SK-N-SH (cell line): ENCODE data around the gene BANF1. TPM values are rescaled to one million over a fixed set of nuclear protein-coding genes. Genes with fewer than 3 reads are reported as not detected.
"Not testable (repeated sequence)": the region's sequence is repeated elsewhere in the genome, so short reads cannot be mapped to it uniquely, and the experiment has no call there.

Source experiments
- CTCF ChIA-PET: fragments of 300-600, 350-600 bp; formaldehyde crosslinking; extraction: SDS; loops from one replicate; lab custom pipeline; 2021; lab: Yijun Ruan, JAX
- POLR2A ChIA-PET: fragments of 350-600 bp; sonication (Branson Sonifier 250); formaldehyde crosslinking; extraction: SDS; loops from one replicate; lab custom pipeline; 2020; ENCODE audit warnings: antibody characterized with exemption, inconsistent platforms; lab: Yijun Ruan, JAX
- DNase-seq: peaks from one replicate; pipeline ENCODE4 v3.0.0; 2012
- H2AFZ ChIP-seq: fragments of 200-600 bp; sonication (generic); 2 replicates; pipeline ENCODE4 v1.8.1; 2016; ENCODE audit warnings: antibody characterized with exemption, mild to moderate bottlenecking, low read depth
- H3F3A ChIP-seq: fragments of 200-600 bp; sonication (generic); replicated peaks from 2 replicates; pipeline ENCODE3; 2016; ENCODE audit warnings: antibody characterized with exemption, mild to moderate bottlenecking; ENCODE audit not compliant: insufficient read depth
- H3K27ac ChIP-seq, 2 experiments: fragments of 200-500 bp in 1 of 2; fragments of 200-600 bp in 1 of 2; sonication (Bioruptor generic) in 1 of 2; sonication (generic), shearing (Covaris generic) in 1 of 2; 2 replicates each; pipeline versions ENCODE4 v1.5.1 to v1.6.1; 2014 to 2016; ENCODE audit warnings: low read depth in 2 of 2, inconsistent platforms in 1 of 2, low read length in 1 of 2, mild to moderate bottlenecking in 1 of 2, mixed read lengths in 1 of 2
- H3K27me3 ChIP-seq: fragments of 200-600 bp; sonication (generic), shearing (Covaris generic); 2 replicates; pipeline ENCODE4 v1.6.1; 2016; ENCODE audit warnings: mixed run types; ENCODE audit not compliant: insufficient read depth
- H3K36me3 ChIP-seq, 2 experiments: fragments of 200-500 bp in 1 of 2; fragments of 200-600 bp in 1 of 2; sonication (Bioruptor generic) in 1 of 2; sonication (generic) in 1 of 2; replicated peaks in 1 of 2; 2 replicates each; pipeline versions ENCODE3 to v1.5.1; 2014 to 2016; ENCODE audit warnings: low read length in 1 of 2, mild to moderate bottlenecking in 1 of 2; ENCODE audit not compliant: insufficient read depth in 2 of 2, control insufficient read depth in 1 of 2
- H3K4me1 ChIP-seq, 2 experiments: fragments of 200-500 bp in 1 of 2; fragments of 200-600 bp in 1 of 2; sonication (Bioruptor generic) in 1 of 2; sonication (generic), shearing (Covaris generic) in 1 of 2; 2 replicates each; pipeline versions ENCODE4 v1.5.1 to v1.6.1; 2014 to 2016; ENCODE audit warnings: low read depth in 1 of 2, low read length in 1 of 2, mixed run types in 1 of 2; ENCODE audit not compliant: insufficient read depth in 2 of 2, control insufficient read depth in 1 of 2
- H3K4me2 ChIP-seq: fragments of 200-600 bp; sonication (generic), shearing (Covaris generic); 2 replicates; pipeline ENCODE4 v1.6.1; 2017; ENCODE audit warnings: mixed run types
- H3K4me3 ChIP-seq, 2 experiments: fragments of 200-500 bp in 1 of 2; fragments of 200-600 bp in 1 of 2; sonication (Bioruptor generic) in 1 of 2; sonication (generic), shearing (Covaris generic) in 1 of 2; 2 replicates each; pipeline versions ENCODE4 v1.5.1 to v1.8.1; 2014 to 2016; ENCODE audit warnings: low read depth in 2 of 2, inconsistent platforms in 1 of 2, low read length in 1 of 2, mild to moderate bottlenecking in 1 of 2, mixed read lengths in 1 of 2, moderate library complexity in 1 of 2
- H3K79me2 ChIP-seq: fragments of 200-600 bp; sonication (generic); 2 replicates; pipeline ENCODE4 v1.8.1; 2017; ENCODE audit warnings: mild to moderate bottlenecking; ENCODE audit not compliant: insufficient read depth
- H3K9ac ChIP-seq: fragments of 200-600 bp; sonication (generic); 2 replicates; pipeline ENCODE4 v1.6.1; 2017; ENCODE audit warnings: mixed run types
- H3K9me2 ChIP-seq: fragments of 200-600 bp; sonication (generic); 2 replicates; pipeline ENCODE4 v1.6.1; 2017; ENCODE audit warnings: mixed run types
- H3K9me3 ChIP-seq: fragments of 200-600 bp; sonication (generic); 2 replicates; pipeline ENCODE4 v1.6.1; 2017; ENCODE audit warnings: mixed run types, mild to moderate bottlenecking, moderate library complexity
- H4K20me1 ChIP-seq: fragments of 200-600 bp; sonication (generic); 2 replicates; pipeline ENCODE4 v1.6.1; 2017; ENCODE audit warnings: mild to moderate bottlenecking, mixed run types; ENCODE audit not compliant: insufficient read depth
- FOSL2 ChIP-seq: IDR thresholded peaks from 2 replicates; pipeline ENCODE4 v1.4.0; 2012; ENCODE audit warnings: low read depth, mild to moderate bottlenecking, moderate library complexity, borderline replicate concordance
- JUND ChIP-seq: IDR thresholded peaks from 2 replicates; pipeline ENCODE4 v1.4.0; 2012
- RAD21 ChIP-seq: IDR thresholded peaks from 2 replicates; pipeline ENCODE4 v1.6.1; 2012; ENCODE audit warnings: mild to moderate bottlenecking, low read length
- RCOR1 ChIP-seq: fragments of 150-350 bp; IDR thresholded peaks from 2 replicates; pipeline ENCODE4 v1.6.1; 2017; ENCODE audit warnings: antibody characterized with exemption, low read length
- RXRA ChIP-seq: IDR thresholded peaks from 2 replicates; pipeline ENCODE4 v1.4.0; 2012; ENCODE audit warnings: low read depth, mild to moderate bottlenecking, borderline replicate concordance
- SMC3 ChIP-seq: IDR thresholded peaks from 2 replicates; pipeline ENCODE4 v1.6.1; 2012; ENCODE audit warnings: low read depth, low read length, improper control_type of control experiment
- TEAD4 ChIP-seq: IDR thresholded peaks from 2 replicates; pipeline ENCODE4 v1.4.0; 2012; ENCODE audit warnings: mild to moderate bottlenecking, borderline replicate concordance; ENCODE audit not compliant: insufficient read depth
- YY1 ChIP-seq: IDR thresholded peaks from 2 replicates; pipeline ENCODE4 v1.4.0; 2012; ENCODE audit warnings: low read depth, mild to moderate bottlenecking
- WGBS: methylation state at CpG from one replicate; pipeline ENCODE4 v1.1.6; 2017; ENCODE audit warnings: low lambda C conversion rate; 5-methylcytosine and 5-hydroxymethylcytosine counted together
- polyA plus RNA-seq, 3 experiments: library from polyadenylated mRNA; depleted of rRNA; stranded (reverse); fragments of >200 nt; gene quantifications; 2 replicates each; pipeline ENCODE4 v1.2.3, GENCODE V29; 2012
- TF ChIP-seq, protein P1 (sequence below): fragments of 150-350 bp; IDR thresholded peaks from 2 replicates; pipeline ENCODE4 v1.6.1; 2016; ENCODE audit warnings: mild to moderate bottlenecking, low read depth, low read length
- TF ChIP-seq, protein P2 (sequence below): fragments of 150-350 bp; IDR thresholded peaks from 2 replicates; pipeline ENCODE4 v1.6.1; 2017; ENCODE audit warnings: antibody characterized with exemption, low read length, low read depth, borderline replicate concordance
- TF ChIP-seq, protein P3 (sequence below): IDR thresholded peaks from 2 replicates; pipeline ENCODE4 v1.4.0; 2012; ENCODE audit warnings: low read depth, borderline replicate concordance
- TF ChIP-seq, protein P4 (sequence below): IDR thresholded peaks from 2 replicates; pipeline ENCODE4 v1.4.0; 2012; ENCODE audit warnings: low read depth, borderline replicate concordance
- TF ChIP-seq, protein P5 (sequence below): IDR thresholded peaks from 2 replicates; pipeline ENCODE4 v1.4.0; 2012; ENCODE audit warnings: low read depth
- TF ChIP-seq, protein P6 (sequence below): fragments of 200-600 bp; sonication (generic); IDR thresholded peaks from 2 replicates; pipeline ENCODE4 v1.6.1; 2017; ENCODE audit warnings: antibody characterized with exemption, mild to moderate bottlenecking, moderate library complexity

The BANF1 gene
- polyA plus RNA-seq, 1 of the 3 experiments (the other 2 are of a cell fraction) = 382 TPM

DNA sequence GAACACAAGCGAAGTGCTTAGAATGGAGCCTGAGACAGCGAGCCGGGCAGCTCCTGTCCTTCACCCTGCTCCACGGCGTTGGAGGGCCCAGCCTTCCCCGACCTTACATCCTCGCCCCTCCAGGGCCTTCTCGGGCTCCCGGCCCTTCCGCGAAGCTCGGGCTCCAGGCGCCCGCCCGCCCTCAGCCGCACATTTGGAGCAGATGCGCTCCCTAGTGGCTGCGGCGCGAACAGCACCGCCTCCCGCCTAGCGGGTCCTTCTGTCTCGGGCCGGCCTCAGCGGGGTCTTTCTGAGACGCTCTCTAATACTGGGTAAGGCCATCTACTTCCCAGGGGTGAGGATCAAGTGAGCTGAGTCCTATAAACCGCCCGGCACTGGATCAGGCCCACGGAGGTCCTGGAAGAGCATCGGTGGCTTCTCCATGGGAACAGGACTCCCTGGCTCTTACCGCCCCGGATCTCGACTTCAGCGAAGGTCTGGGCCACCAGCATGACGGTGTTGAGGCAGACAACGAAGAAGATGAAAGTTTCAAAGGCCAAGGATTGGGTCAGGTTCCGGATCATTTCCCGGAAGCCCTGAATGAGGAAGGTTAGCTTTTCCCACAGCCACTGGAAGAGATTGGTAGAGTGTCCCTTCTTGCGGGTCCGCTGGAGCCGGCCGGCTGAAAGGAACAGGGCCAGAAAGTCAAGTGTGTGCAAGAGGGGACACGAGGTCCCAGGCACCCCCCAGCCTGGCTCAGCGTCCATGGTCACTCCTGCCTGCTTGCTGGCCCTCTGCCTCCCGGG lies 20.3 kb downstream of the BANF1 start:
- DNase-seq = peak; percentile 95
- Histone ChIP-seq H3K79me2 (peaks cover 29% of the 10 kb centered on the region; the same call in 1 of the 2 replicates), H3K4me1 (peaks cover 3 to 21% of the 10 kb centered on the region in 2 experiments; a peak in 3 of 4 replicates), H3K9me2 (no peaks in the 10 kb centered on the region), H3K36me3 (no peaks in the 10 kb centered on the region), H3K27me3 (no peaks in the 10 kb centered on the region), H3K4me3 (peak overlapping the region; percentile 17 to 29; a peak in 2 of 4 replicates), H3K9ac (0 out of 2 replicates have a peak overlapping the region, but pooled peaks have one; percentile 45), H2AFZ (peak overlapping the region; percentile 63), H3K27ac (no peak overlapping the region), H3F3A (peaks cover 4% of the 10 kb centered on the region), H4K20me1 (no peaks in the 10 kb centered on the region), H3K9me3 (no peaks in the 10 kb centered on the region), H3K4me2 (peak overlapping the region; percentile 39; the same call in 1 of the 2 replicates)
- ChIA-PET POLR2A (interaction anchor here (1.4 kb wide), 1 partner anchor 22 kb away, joined by 7 read pairs; no protein-coding TSS in a partner anchor), CTCF (interaction anchor here (0.6 to 3.2 kb wide), 40 partner anchors 9 to 396 kb away, joined by 3 to 55 read pairs (median 4); partner anchors contain the start of genes BANF1, CCDC85B, CST6 and EIF1AD)
- WGBS = 46% methylated on average over 18 of the region's 46 CpGs
- TF ChIP-seq, protein P1, sequence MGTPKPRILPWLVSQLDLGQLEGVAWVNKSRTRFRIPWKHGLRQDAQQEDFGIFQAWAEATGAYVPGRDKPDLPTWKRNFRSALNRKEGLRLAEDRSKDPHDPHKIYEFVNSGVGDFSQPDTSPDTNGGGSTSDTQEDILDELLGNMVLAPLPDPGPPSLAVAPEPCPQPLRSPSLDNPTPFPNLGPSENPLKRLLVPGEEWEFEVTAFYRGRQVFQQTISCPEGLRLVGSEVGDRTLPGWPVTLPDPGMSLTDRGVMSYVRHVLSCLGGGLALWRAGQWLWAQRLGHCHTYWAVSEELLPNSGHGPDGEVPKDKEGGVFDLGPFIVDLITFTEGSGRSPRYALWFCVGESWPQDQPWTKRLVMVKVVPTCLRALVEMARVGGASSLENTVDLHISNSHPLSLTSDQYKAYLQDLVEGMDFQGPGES = no peak
- TF ChIP-seq JUND (no peak), RAD21 (peak; percentile 67), YY1 (no peak), RCOR1 (no peak), FOSL2 (no peak), RXRA (no peak), TEAD4 (no peak), SMC3 (peak; percentile 55)
- TF ChIP-seq, protein P2, sequence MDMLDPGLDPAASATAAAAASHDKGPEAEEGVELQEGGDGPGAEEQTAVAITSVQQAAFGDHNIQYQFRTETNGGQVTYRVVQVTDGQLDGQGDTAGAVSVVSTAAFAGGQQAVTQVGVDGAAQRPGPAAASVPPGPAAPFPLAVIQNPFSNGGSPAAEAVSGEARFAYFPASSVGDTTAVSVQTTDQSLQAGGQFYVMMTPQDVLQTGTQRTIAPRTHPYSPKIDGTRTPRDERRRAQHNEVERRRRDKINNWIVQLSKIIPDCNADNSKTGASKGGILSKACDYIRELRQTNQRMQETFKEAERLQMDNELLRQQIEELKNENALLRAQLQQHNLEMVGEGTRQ = no peak
- TF ChIP-seq, protein P3, sequence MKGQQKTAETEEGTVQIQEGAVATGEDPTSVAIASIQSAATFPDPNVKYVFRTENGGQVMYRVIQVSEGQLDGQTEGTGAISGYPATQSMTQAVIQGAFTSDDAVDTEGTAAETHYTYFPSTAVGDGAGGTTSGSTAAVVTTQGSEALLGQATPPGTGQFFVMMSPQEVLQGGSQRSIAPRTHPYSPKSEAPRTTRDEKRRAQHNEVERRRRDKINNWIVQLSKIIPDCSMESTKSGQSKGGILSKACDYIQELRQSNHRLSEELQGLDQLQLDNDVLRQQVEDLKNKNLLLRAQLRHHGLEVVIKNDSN = no peak
- TF ChIP-seq, protein P4, sequence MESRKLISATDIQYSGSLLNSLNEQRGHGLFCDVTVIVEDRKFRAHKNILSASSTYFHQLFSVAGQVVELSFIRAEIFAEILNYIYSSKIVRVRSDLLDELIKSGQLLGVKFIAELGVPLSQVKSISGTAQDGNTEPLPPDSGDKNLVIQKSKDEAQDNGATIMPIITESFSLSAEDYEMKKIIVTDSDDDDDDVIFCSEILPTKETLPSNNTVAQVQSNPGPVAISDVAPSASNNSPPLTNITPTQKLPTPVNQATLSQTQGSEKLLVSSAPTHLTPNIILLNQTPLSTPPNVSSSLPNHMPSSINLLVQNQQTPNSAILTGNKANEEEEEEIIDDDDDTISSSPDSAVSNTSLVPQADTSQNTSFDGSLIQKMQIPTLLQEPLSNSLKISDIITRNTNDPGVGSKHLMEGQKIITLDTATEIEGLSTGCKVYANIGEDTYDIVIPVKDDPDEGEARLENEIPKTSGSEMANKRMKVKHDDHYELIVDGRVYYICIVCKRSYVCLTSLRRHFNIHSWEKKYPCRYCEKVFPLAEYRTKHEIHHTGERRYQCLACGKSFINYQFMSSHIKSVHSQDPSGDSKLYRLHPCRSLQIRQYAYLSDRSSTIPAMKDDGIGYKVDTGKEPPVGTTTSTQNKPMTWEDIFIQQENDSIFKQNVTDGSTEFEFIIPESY = no peak
- TF ChIP-seq, protein P5, sequence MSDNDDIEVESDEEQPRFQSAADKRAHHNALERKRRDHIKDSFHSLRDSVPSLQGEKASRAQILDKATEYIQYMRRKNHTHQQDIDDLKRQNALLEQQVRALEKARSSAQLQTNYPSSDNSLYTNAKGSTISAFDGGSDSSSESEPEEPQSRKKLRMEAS = peak; percentile 69
- TF ChIP-seq, protein P6, sequence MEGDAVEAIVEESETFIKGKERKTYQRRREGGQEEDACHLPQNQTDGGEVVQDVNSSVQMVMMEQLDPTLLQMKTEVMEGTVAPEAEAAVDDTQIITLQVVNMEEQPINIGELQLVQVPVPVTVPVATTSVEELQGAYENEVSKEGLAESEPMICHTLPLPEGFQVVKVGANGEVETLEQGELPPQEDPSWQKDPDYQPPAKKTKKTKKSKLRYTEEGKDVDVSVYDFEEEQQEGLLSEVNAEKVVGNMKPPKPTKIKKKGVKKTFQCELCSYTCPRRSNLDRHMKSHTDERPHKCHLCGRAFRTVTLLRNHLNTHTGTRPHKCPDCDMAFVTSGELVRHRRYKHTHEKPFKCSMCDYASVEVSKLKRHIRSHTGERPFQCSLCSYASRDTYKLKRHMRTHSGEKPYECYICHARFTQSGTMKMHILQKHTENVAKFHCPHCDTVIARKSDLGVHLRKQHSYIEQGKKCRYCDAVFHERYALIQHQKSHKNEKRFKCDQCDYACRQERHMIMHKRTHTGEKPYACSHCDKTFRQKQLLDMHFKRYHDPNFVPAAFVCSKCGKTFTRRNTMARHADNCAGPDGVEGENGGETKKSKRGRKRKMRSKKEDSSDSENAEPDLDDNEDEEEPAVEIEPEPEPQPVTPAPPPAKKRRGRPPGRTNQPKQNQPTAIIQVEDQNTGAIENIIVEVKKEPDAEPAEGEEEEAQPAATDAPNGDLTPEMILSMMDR = peak; percentile 90

DNA sequence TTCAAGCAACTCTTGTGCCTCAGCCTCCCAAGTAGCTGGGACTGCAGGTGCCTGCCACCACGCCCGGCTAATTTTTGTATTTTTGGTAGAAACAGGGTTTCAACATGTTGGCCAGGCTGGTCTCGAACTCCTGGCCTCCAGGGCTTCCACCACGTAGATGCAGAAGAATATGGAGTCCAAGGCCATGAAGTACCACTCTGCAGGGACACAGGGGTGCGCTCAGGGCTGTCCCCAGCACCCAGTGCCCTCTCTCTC lies 20.8 kb downstream of the BANF1 start:
- DNase-seq, H3K9me3 ChIP-seq, H4K20me1 ChIP-seq, H3K4me3 ChIP-seq, H3F3A ChIP-seq, H2AFZ ChIP-seq, H3K9ac ChIP-seq, H3K36me3 ChIP-seq, H3K9me2 ChIP-seq, H3K27me3 ChIP-seq, H3K4me2 ChIP-seq, H3K27ac ChIP-seq: not testable (repeated sequence)
- Histone ChIP-seq H3K79me2 (peaks cover 30% of the 10 kb centered on the region; the same call in 1 of the 2 replicates), H3K4me1 (peaks cover 3 to 21% of the 10 kb centered on the region in 2 experiments; a peak in 3 of 4 replicates)
- 69% methylated on average over 5 of the region's 5 CpGs for WGBS
- POLR2A ChIA-PET = interaction anchor here (1.4 kb wide), 1 partner anchor 22 kb away, joined by 7 read pairs; no protein-coding TSS in a partner anchor
- CTCF ChIA-PET = interaction anchor here (0.9 to 3.2 kb wide), 24 partner anchors 8 to 397 kb away, joined by 3 to 55 read pairs (median 8); partner anchors contain the start of genes BANF1, CCDC85B, CST6 and EIF1AD
